ENCODE results near the gene SMAD4.
A peak's percentile ranks its signal among the peaks of the same experiment; 100 is the strongest.

The SMAD4 gene

GRCh38 chr18:51025512-51025911, 4.5 kb upstream of the SMAD4 start:
- DNase-seq = no peak

DNA sequence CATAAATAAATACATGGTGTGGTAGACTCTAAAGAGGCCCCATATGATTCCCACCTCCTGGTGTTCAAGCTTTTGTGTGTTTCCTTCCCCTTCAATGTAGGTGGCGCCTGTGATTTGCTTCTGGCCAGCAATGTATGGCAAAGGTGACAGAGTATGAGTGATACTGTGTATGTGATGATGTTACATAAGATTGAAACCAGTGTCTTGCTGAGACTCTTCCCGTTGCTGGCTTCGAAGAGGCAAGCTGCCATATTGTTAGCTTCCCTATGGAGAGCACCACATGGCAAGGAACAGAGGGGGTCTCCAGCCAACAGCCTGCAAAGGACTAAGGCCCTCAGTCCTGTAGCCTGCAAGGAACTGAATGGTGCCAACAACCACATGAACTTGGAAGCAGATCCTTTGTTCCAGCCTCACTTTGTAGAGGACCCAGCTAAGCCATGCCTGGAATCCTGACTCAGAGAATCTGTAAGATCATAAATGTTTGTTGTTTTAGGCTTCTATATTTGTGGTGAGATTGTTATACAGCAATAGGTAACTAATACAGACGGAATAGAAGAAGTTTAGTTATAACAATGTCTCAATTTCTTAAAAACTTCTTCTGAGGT, 1.7 kb upstream of the SMAD4 start:
- DNase-seq = no peak

GRCh38 chr18:51029378-51029693, 677 bp upstream of the SMAD4 start:
- no peak for DNase-seq

GRCh38 chr18:51030537-51031258, 685 bp downstream of the SMAD4 start:
- peak; percentile 75 for DNase-seq

GRCh38 chr18:51032193-51032592, 2.2 kb downstream of the SMAD4 start:
- DNase-seq = no peak

DNA sequence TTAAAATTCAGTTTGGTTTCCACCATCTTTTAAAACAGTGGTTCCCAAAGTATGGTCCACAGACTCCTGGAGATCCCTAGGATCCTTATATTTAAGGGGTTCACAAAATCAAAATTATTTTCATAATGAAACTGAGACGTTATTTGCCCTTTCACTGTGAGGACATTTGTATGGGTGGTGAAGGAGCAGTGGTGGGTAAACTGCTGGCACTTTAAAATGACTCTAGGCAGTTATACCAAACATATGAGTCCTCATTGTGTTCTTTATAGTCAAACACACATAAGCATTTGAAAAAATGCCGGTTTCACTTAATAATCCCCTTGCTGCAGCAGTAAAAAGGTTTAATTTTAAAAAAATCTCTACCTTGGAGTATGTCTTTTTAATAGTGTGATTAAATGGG, 7.2 kb downstream of the SMAD4 start:
- no peak for DNase-seq

DNA sequence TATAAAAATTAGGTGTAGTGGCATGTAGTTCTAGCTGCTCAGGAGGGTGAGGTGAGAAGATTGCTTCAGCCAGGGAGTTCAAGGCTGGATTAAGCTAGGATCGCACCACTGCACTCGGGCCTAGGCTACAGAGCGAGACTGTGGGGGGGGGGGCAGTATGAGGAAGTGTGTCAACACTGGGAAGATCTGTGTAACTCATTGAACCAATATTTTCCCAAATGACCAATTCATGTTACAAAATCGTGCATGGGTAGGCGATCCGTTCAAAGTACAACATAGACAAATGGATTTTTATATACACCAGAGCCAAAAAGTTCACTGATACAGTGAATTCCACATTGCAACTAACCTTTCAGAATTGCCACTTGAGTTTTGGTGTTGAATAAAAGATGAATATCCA, 8.1 kb downstream of the SMAD4 start:
- no peak for DNase-seq

DNA sequence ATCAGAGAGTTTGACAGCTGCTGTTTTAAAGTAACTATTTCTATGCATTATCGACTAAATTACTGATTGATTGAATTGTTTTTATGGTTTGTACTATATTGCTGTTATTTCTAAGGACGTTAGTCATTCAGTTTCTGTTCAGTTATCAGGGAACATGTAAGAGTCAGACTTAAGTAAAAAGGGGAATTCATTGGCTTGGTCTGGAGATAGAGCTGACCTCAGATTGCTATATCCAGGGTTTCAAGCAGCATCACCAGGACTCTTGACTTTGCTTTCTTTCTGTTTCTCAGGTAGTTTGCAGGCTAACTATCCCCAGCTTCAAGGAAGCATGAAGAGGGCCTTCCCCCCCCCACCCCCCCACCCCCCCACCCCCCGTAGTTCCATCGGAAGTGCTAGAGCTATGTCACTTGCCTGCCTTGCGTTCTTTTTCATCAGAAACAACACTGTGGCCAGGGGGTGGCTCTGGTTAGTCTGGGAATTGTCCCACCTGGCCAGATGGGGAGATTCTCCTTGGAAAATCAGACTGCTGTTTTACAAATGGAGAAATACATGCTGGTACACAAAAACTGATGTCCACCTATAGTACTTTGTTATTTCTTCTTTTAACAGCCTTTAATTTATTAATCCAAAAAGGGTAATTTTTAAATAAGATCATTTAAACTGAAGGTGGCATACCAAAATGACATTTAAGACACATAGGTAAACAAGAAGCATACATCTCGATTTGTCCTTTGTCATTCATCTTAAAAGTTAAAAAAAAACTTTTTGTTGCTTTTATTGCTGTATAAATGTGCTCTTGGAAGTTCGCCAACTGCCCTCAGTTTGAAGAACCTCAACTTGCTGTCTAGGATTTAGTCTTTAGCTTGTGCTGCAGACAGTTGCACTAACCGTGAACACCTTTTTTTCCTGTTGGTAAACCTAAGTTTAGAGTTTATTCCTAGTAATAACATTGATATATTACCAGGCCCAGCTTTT, 9.4 kb downstream of the SMAD4 start:
- no peak for DNase-seq

GRCh38 chr18:51041677-51042352, 11.8 kb downstream of the SMAD4 start:
- DNase-seq = no peak

DNA sequence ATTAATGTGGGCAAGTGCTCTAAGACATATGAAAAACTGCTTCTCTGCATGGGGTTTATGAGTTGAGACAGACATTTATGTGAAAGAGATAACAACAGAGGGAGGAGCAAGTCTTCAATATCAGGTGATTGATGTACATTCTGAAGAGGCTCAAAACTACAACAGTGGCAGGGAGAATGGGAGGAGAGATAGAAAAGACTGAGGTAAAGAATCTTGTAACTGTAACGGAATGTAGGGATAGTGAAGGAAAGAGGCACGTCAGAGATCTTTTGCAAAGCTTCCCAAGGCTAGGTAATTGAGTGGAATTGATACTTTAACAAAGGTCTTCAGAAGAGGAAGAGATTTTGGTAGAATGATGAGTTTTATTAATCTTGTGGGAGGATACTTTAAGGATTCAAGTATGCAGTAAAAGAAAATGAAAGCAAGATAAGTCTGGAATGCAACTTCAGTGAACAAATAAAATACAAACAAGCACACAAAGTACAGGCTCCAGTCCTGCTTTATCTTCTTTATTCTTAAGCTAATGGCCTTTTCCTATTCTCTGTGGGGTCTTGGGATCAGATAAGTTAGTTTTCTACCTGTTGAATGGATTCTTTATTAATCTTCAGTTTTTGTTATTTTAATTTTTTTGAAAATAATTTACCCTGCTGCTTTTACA, 15.0 kb downstream of the SMAD4 start:
- DNase-seq = no peak

DNA sequence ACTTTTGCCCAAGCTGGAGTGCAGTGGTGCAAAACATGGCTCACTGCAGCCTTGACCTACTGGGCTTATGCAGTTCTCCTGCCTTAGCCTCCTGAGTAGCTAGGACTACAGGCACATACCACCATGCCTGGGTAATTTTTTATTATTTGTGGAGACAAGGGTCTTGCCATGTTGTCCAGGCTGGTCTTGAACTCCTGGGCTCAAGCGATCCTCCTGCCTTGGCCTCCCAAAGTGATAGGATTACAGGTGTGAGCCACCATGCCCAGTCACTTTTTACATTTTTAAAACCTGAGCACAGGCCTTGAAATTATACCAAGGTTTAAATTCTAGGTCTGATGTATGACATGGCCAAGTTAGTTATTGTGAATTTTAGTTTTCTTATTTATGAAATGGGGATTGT, 18.2 kb downstream of the SMAD4 start:
- no peak for DNase-seq

DNA sequence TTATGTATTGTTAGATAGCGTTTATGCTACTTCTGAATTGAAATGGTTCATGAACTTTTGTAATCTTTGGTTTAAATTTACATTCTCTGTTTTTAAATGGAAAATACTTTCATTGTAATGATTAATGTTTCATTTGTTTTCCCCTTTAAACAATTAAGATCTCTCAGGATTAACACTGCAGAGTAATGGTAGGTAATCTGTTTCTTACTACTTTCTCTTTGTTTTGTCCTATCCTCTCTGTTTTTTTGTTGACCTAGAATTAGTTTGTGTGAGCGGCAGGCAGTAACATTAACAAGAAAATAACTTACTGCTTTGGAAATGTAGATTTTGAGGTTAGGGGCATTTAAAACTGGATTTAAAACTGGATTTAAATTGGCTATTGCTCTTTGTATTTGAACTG, 19.1 kb downstream of the SMAD4 start:
- no peak for DNase-seq

GRCh38 chr18:51051105-51051712, 21.2 kb downstream of the SMAD4 start:
- DNase-seq = no peak

- DNase-seq = no peak
Measured at GRCh38 chr18:51053814-51054213, 23.8 kb downstream of the SMAD4 start.

DNA sequence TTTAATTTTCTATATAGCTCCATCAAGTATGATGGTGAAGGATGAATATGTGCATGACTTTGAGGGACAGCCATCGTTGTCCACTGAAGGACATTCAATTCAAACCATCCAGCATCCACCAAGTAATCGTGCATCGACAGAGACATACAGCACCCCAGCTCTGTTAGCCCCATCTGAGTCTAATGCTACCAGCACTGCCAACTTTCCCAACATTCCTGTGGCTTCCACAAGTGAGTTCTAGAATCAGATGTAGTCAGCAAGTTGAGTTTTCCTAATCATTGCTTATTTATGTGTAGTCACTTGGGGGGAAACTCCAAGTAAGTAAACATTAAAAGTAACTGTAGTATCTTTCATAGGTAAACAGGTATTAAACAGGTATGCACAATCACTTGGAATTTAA, 24.8 kb downstream of the SMAD4 start:
- DNase-seq = no peak

GRCh38 chr18:51059969-51060368, 30.0 kb downstream of the SMAD4 start:
- DNase-seq = no peak

GRCh38 chr18:51064256-51064655, 34.2 kb downstream of the SMAD4 start:
- no peak for DNase-seq

GRCh38 chr18:51066273-51066672, 36.3 kb downstream of the SMAD4 start:
- DNase-seq = no peak

- no peak for DNase-seq
Measured at GRCh38 chr18:51068105-51068504, 38.1 kb downstream of the SMAD4 start.

DNA sequence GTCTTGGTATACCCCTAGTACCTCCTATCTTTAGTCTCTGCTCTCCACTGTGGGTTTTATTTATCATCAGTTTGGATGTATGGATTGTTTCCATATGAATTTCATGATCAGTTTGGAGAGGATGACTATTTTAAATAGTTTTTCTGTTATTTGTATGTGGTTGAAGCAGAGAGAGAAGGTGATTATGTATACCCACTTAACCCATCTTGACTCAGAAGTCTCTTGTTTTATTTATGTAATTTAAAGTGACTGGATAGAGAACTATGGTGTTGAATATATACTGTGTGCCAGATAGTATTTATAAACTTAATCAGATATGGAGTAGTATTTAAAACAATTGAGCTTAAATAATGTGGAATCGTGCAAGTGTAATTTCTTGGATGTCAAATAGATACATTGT, 39.9 kb downstream of the SMAD4 start:
- DNase-seq = no peak

- DNase-seq = no peak
Measured at GRCh38 chr18:51070545-51070944, 40.5 kb downstream of the SMAD4 start.

GRCh38 chr18:51072586-51073313, 42.7 kb downstream of the SMAD4 start:
- DNase-seq = no peak

Data from activated CD4-positive, CD25-positive, alpha-beta regulatory T cell treated with anti-CD3 and anti-CD28 coated beads, Interleukin-2, amount 50 U/mL, for 72 hours (primary cell).